Neuronal stem cell (in vitro differentiated cells): ENCODE data around the gene POC1B.
A peak's percentile ranks its signal among the peaks of the same experiment; 100 is the strongest.

Experiments
- DNase-seq: peaks from one replicate; pipeline ENCODE4 v3.0.0-alpha.2; 2013; ENCODE audit warnings: low spot score
- H2AFZ ChIP-seq: one replicate; pipeline ENCODE4 v1.6.1; 2013; ENCODE audit warnings: mild to moderate bottlenecking, low read length, inconsistent platforms
- H2AK5ac ChIP-seq: 2 replicates; pipeline ENCODE4 v1.6.1; 2013; ENCODE audit warnings: low read depth, mild to moderate bottlenecking, inconsistent platforms, low read length, moderate library complexity, mixed read lengths
- H2BK120ac ChIP-seq: 2 replicates; pipeline ENCODE4 v1.6.1; 2013; ENCODE audit warnings: low read depth, mild to moderate bottlenecking, inconsistent platforms, low read length, moderate library complexity, mixed read lengths
- H2BK12ac ChIP-seq: one replicate; pipeline ENCODE4 v1.6.1; 2013; ENCODE audit warnings: low read length, inconsistent platforms
- H2BK15ac ChIP-seq: 2 replicates; pipeline ENCODE4 v1.6.1; 2013; ENCODE audit warnings: mild to moderate bottlenecking, low read length, inconsistent platforms, mixed read lengths
- H2BK5ac ChIP-seq: one replicate; pipeline ENCODE4 v1.6.1; 2013; ENCODE audit warnings: inconsistent platforms, mild to moderate bottlenecking, low read length, moderate library complexity
- H3K14ac ChIP-seq: one replicate; pipeline ENCODE4 v1.6.1; 2013; ENCODE audit warnings: low read length, inconsistent platforms
- H3K18ac ChIP-seq: 2 replicates; pipeline ENCODE4 v1.6.1; 2013; ENCODE audit warnings: low read length, inconsistent platforms
- H3K23ac ChIP-seq: 2 replicates; pipeline ENCODE4 v1.6.1; 2013; ENCODE audit warnings: low read depth, mild to moderate bottlenecking, mixed read lengths, low read length, inconsistent platforms; ENCODE audit not compliant: poor library complexity
- H3K27ac ChIP-seq: replicated peaks from 3 replicates; pipeline ENCODE4 v1.5.1; 2013; ENCODE audit warnings: low read length, inconsistent platforms
- H3K27me3 ChIP-seq, 3 experiments: 2 replicates each; pipeline ENCODE4 v1.6.1; 2013; ENCODE audit warnings: low read length in 3 of 3, mild to moderate bottlenecking in 2 of 3, inconsistent platforms in 1 of 3, low read depth in 1 of 3, mixed read lengths in 1 of 3, moderate library complexity in 1 of 3; ENCODE audit not compliant: control insufficient read depth in 3 of 3, insufficient read depth in 3 of 3
- H3K36me3 ChIP-seq, 2 donors: replicated peaks in 1 of 2; 2 replicates each; pipeline ENCODE4 v1.6.1; 2013; ENCODE audit warnings: low read length in 2 of 2; ENCODE audit not compliant: control insufficient read depth in 2 of 2, insufficient read depth in 2 of 2
- H3K4ac ChIP-seq: 2 replicates; pipeline ENCODE4 v1.6.1; 2013; ENCODE audit warnings: inconsistent platforms, mild to moderate bottlenecking, low read length, moderate library complexity
- H3K4me1 ChIP-seq, 2 donors: 1 replicate in 1 of 2; 2 replicates in 1 of 2; pipeline ENCODE4 v1.6.1; 2013; ENCODE audit warnings: low read length in 2 of 2, low read depth in 1 of 2; ENCODE audit not compliant: control insufficient read depth in 2 of 2, insufficient read depth in 1 of 2
- H3K4me2 ChIP-seq: one replicate; pipeline ENCODE4 v1.6.1; 2013; ENCODE audit warnings: mild to moderate bottlenecking, low read length, inconsistent platforms; ENCODE audit not compliant: insufficient read depth, poor library complexity, severe bottlenecking
- H3K4me3 ChIP-seq, 2 donors: 2 replicates each; pipeline ENCODE4 v1.5.1; 2013; ENCODE audit warnings: low read length in 2 of 2, mild to moderate bottlenecking in 2 of 2, inconsistent platforms in 1 of 2, moderate library complexity in 1 of 2
- H3K79me1 ChIP-seq: one replicate; pipeline ENCODE4 v1.6.1; 2013; ENCODE audit warnings: low read depth, mild to moderate bottlenecking, inconsistent platforms, low read length, moderate library complexity
- H3K9ac ChIP-seq: one replicate; pipeline ENCODE4 v1.6.1; 2013; ENCODE audit warnings: mild to moderate bottlenecking, low read depth, low read length, inconsistent platforms; ENCODE audit not compliant: poor library complexity
- H3K9me3 ChIP-seq, 2 donors: replicated peaks in 1 of 2; 2 replicates each; pipeline versions ENCODE3 to v1.6.1; 2013; ENCODE audit warnings: low read length in 2 of 2, mild to moderate bottlenecking in 2 of 2, inconsistent platforms in 1 of 2, low read depth in 1 of 2, mixed read lengths in 1 of 2, moderate library complexity in 1 of 2; ENCODE audit not compliant: control insufficient read depth in 2 of 2, insufficient read depth in 1 of 2
- H4K8ac ChIP-seq: one replicate; pipeline ENCODE4 v1.6.1; 2013; ENCODE audit warnings: low read depth, mild to moderate bottlenecking, inconsistent platforms, low read length, moderate library complexity
- H4K91ac ChIP-seq: one replicate; pipeline ENCODE4 v1.6.1; 2013; ENCODE audit warnings: low read length, low read depth, mild to moderate bottlenecking, inconsistent platforms; ENCODE audit not compliant: poor library complexity
- WGBS, 2 donors: extraction: QIAGEN DNeasy Blood & Tissue Kit; methylation state at CpG; one replicate each; pipeline ENCODE4 v1.1.7; 2013; ENCODE audit warnings: missing lambda C conversion rate in 2 of 2, mixed read lengths in 1 of 2; ENCODE audit not compliant: insufficient read length in 2 of 2, insufficient replicate concordance in 1 of 2; ENCODE audit errors: extremely low coverage in 2 of 2; 5-methylcytosine and 5-hydroxymethylcytosine counted together

POC1B gene

GRCh38 chr12:89523843-89524540, 1.9 kb downstream of the POC1B start:
- Histone ChIP-seq H4K91ac (no peak overlapping the region), H3K9me3 (no peaks in the 10 kb centered on the region), H3K23ac (no peak overlapping the region), H3K9ac (peak overlapping the region; percentile 85), H3K4me3 (peak overlapping the region; percentile 78 to 91), H3K4ac (no peak overlapping the region), H3K4me2 (peak overlapping the region; percentile 94), H3K4me1 (peaks cover 0 to 5% of the 10 kb centered on the region in 2 donors), H4K8ac (no peak overlapping the region), H3K18ac (peak overlapping the region; percentile 94), H2BK5ac (peak overlapping the region; percentile 33), H2BK120ac (peak overlapping the region; percentile 74), H3K27ac (no peak overlapping the region), H2BK12ac (no peak overlapping the region), H3K27me3 (no peaks in the 10 kb centered on the region), H3K14ac (no peak overlapping the region), H2BK15ac (peak overlapping the region; percentile 13), H2AFZ (peak overlapping the region; percentile 99), H2AK5ac (no peak overlapping the region), H3K36me3 (peaks cover 0 to 29% of the 10 kb centered on the region in 2 donors), H3K79me1 (peaks cover 3% of the 10 kb centered on the region)
- WGBS, 2 donors: no CpG with 5 or more reads among the region's 21 CpGs
- DNase-seq: no peak

GRCh38 chr12:89523393-89523792, 2.5 kb downstream of the POC1B start:
- H2BK120ac ChIP-seq: no peak overlapping the region
- H2BK15ac ChIP-seq: no peak overlapping the region
- peaks cover 3% of the 10 kb centered on the region for H3K79me1 ChIP-seq
- H3K9me3 ChIP-seq: no peaks in the 10 kb centered on the region
- H4K8ac ChIP-seq: no peak overlapping the region
- H3K9ac ChIP-seq: no peak overlapping the region
- H2AK5ac ChIP-seq: no peak overlapping the region
- no CpG with 5 or more reads among the region's 8 CpGs for WGBS, 2 donors
- H3K4ac ChIP-seq: no peak overlapping the region
- H3K36me3 ChIP-seq: peaks cover 0 to 29% of the 10 kb centered on the region in 2 donors
- no peak overlapping the region for H4K91ac ChIP-seq
- H3K14ac ChIP-seq: no peak overlapping the region
- H3K23ac ChIP-seq: no peak overlapping the region
- H3K27me3 ChIP-seq: no peaks in the 10 kb centered on the region
- no peak for DNase-seq
- H3K4me2 ChIP-seq: no peak overlapping the region
- H3K4me3 ChIP-seq: peak overlapping the region in 1 of 2 donors; percentile 78
- no peak overlapping the region for H3K27ac ChIP-seq
- no peak overlapping the region for H2BK5ac ChIP-seq
- H2AFZ ChIP-seq: no peak overlapping the region
- no peak overlapping the region for H3K18ac ChIP-seq
- peaks cover 0 to 5% of the 10 kb centered on the region in 2 donors for H3K4me1 ChIP-seq
- no peak overlapping the region for H2BK12ac ChIP-seq

DNA sequence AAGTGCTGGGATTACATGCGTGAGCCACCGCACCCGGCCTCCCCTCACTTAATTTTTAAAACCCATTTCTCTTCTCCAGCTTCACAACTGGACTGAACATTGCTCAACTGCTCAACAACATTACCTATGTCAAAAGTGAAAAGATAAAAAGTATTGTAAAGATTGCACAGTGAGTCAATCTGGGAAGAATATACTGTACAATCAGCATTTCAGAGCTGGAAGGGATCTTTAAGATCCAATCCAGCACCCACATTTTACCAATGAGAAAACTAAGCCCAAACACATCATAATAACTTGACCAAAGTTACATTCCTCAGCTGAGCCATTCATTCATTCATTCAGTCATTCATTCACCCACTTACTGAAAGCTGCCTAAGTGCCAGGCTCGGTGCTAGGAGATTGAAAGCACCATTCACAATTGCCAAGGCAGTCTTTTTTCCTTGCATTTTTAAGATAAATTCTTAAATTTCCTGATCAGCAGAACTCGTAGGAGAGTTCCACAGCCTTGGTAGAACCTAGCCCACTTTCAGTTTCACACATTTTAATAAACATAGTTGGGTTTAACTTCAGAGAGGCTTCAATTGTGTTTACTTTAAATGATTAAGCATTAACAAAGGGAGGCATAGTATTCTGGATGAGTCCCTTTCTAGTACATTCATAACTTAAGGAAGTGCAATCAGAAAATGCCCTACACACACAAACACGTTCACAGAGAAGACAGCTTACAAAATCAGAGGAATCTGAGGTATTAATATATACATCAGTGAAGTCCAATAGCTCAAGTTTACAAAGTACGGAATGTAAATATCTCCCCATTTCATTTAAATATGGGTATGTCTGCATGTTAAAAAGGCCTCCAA, 4.3 kb downstream of the POC1B start:
- WGBS, 2 donors: no CpG with 5 or more reads among the region's 7 CpGs
- Histone ChIP-seq H3K27me3 (no peaks in the 10 kb centered on the region), H2BK15ac (no peak overlapping the region), H4K91ac (no peak overlapping the region), H3K36me3 (peaks cover 0 to 29% of the 10 kb centered on the region in 2 donors), H2BK120ac (no peak overlapping the region), H3K4me3 (no peak overlapping the region), H2AK5ac (no peak overlapping the region), H3K9ac (no peak overlapping the region), H3K4me2 (no peak overlapping the region), H3K4me1 (peaks cover 0 to 5% of the 10 kb centered on the region in 2 donors), H2AFZ (no peak overlapping the region), H4K8ac (no peak overlapping the region), H3K9me3 (no peaks in the 10 kb centered on the region), H3K4ac (no peak overlapping the region), H3K27ac (no peak overlapping the region), H3K23ac (no peak overlapping the region), H3K79me1 (peaks cover 3% of the 10 kb centered on the region), H2BK12ac (no peak overlapping the region), H3K18ac (no peak overlapping the region), H3K14ac (no peak overlapping the region), H2BK5ac (no peak overlapping the region)
- DNase-seq: no peak

GRCh38 chr12:89517720-89518119, 8.1 kb downstream of the POC1B start:
- no CpG with 5 or more reads among the region's 3 CpGs for WGBS, 2 donors
- H3K9me3 ChIP-seq: no peaks in the 10 kb centered on the region
- no peak overlapping the region for H2AK5ac ChIP-seq

More at GRCh38 chr12:89517720-89518119, 8.1 kb downstream of the POC1B start:
- Histone ChIP-seq H4K8ac (no peak overlapping the region), H3K23ac (no peak overlapping the region), H3K79me1 (no peaks in the 10 kb centered on the region), H3K4me2 (no peak overlapping the region), H3K27me3 (no peaks in the 10 kb centered on the region), H3K4me1 (no peaks in the 10 kb centered on the region), H2BK15ac (no peak overlapping the region), H3K18ac (no peak overlapping the region), H2AFZ (no peak overlapping the region), H2BK12ac (no peak overlapping the region), H4K91ac (no peak overlapping the region), H3K4ac (no peak overlapping the region), H3K4me3 (no peak overlapping the region), H3K14ac (no peak overlapping the region), H2BK120ac (no peak overlapping the region), H3K36me3 (peaks cover 0 to 15% of the 10 kb centered on the region in 2 donors), H2BK5ac (no peak overlapping the region), H3K9ac (no peak overlapping the region), H3K27ac (no peak overlapping the region)
- DNase-seq: no peak
